Vagina (tissue), 2 donors: Measurements from ENCODE around the gene PCDHAC1. TPM values are rescaled to one million over a fixed set of nuclear protein-coding genes. Genes with fewer than 3 reads are reported as not detected.

ENCODE experiments used
- DNase-seq, 2 donors: peaks; one replicate each; pipeline ENCODE4 v3.0.0-alpha.2; 2017; ENCODE audit errors: extremely low spot score in 2 of 2
- H3K27ac ChIP-seq: fragments of 200-600 bp; sonication (generic); one replicate; pipeline ENCODE4 v1.5.1; 2019
- H3K27me3 ChIP-seq: fragments of 200-600 bp; sonication (generic); one replicate; pipeline ENCODE4 v1.5.1; 2019
- H3K36me3 ChIP-seq, 2 donors: fragments of 200-600 bp; sonication (generic); one replicate each; pipeline ENCODE4 v1.5.1; 2017 to 2019
- H3K4me1 ChIP-seq: fragments of 200-600 bp; sonication (generic); one replicate; pipeline ENCODE4 v1.5.1; 2019
- H3K4me3 ChIP-seq, 2 donors: fragments of 200-600 bp; sonication (generic); 1 replicate in 1 of 2; 2 replicates in 1 of 2; pipeline ENCODE4 v1.5.1; 2016 to 2019
- H3K9me3 ChIP-seq: fragments of 200-600 bp; sonication (generic); one replicate; pipeline ENCODE4 v1.5.1; 2019
- CTCF ChIP-seq, 3 experiments: fragments of 450-650 bp in 2 of 3; fragments of 200-600 bp in 1 of 3; sonication (generic) in 1 of 3; IDR thresholded peaks; one replicate each; pipeline ENCODE4 v1.5.1; 2017 to 2019; ENCODE audit warnings: antibody characterized with exemption in 3 of 3, mild to moderate bottlenecking in 2 of 3, moderate library complexity in 2 of 3
- POLR2A ChIP-seq, 2 donors: fragments of 450-650 bp; IDR thresholded peaks; one replicate each; pipeline ENCODE4 v1.6.1; 2017; ENCODE audit warnings: antibody characterized with exemption in 2 of 2, mild to moderate bottlenecking in 2 of 2, moderate library complexity in 2 of 2
- POLR2AphosphoS5 ChIP-seq, 2 donors: sonication (generic); formaldehyde crosslinking; IDR thresholded peaks; one replicate each; pipeline ENCODE4 v1.9.0; 2017; ENCODE audit warnings: antibody characterized with exemption in 2 of 2, mild to moderate bottlenecking in 2 of 2, low read depth in 1 of 2; ENCODE audit not compliant: insufficient read depth in 1 of 2
- intact Hi-C: fragments of 100-400 bp; cut with DNase I; formaldehyde crosslinking; loops from one replicate; pipeline ENCODE4 v1.15.1; 2023
- small RNA-seq: library from RNA; depleted of rRNA; stranded (forward); fragments of <200 nt; gene quantifications from one replicate; pipeline ENCODE3, GENCODE V24; 2016
- total RNA-seq: library from RNA; depleted of rRNA; stranded (reverse); fragments of >200 nt; gene quantifications from one replicate; pipeline ENCODE4 v1.2.3, GENCODE V29; 2016

PCDHAC1 gene
- total RNA-seq, 1 donor from 2014 or later: 0.49 TPM

GRCh38 chr5:140969880-140970279 is 43.8 kb downstream of the PCDHAC1 start:
- intact Hi-C loops: no loop called here
- no peak for DNase-seq
- no peak for TF ChIP-seq POLR2A (IDR thresholded peaks at IDR 0.05)
- TF ChIP-seq CTCF (IDR thresholded peaks at IDR 0.05): no peak
- no peak for TF ChIP-seq POLR2AphosphoS5 (IDR thresholded peaks at IDR 0.05; ENCODE audit: insufficient read depth in 1 of 2, low read depth in 1 of 2)
- H3K4me1 ChIP-seq: peaks cover 16% of the 10 kb centered on the region
- no peaks in the 10 kb centered on the region for H3K27me3 ChIP-seq
- no peaks in the 10 kb centered on the region for H3K36me3 ChIP-seq
- H3K4me3 ChIP-seq: no peak overlapping the region
- H3K9me3 ChIP-seq: no peaks in the 10 kb centered on the region
- no peak overlapping the region for H3K27ac ChIP-seq

- DNase-seq: no peak
- H3K27me3 ChIP-seq: no peaks in the 10 kb centered on the region
- no peaks in the 10 kb centered on the region for H3K36me3 ChIP-seq
- no peak overlapping the region for H3K4me3 ChIP-seq
- intact Hi-C loops: no loop called here
- no peaks in the 10 kb centered on the region for H3K4me1 ChIP-seq
- no peaks in the 10 kb centered on the region for H3K9me3 ChIP-seq
- TF ChIP-seq CTCF (IDR thresholded peaks at IDR 0.05) (no peak), POLR2A (IDR thresholded peaks at IDR 0.05) (no peak), POLR2AphosphoS5 (IDR thresholded peaks at IDR 0.05; ENCODE audit: insufficient read depth in 1 of 2, low read depth in 1 of 2) (no peak)
- no peak overlapping the region for H3K27ac ChIP-seq
Observed at GRCh38 chr5:140973550-140973949, 47.5 kb downstream of the PCDHAC1 start.

GRCh38 chr5:140977003-140977402 is 50.9 kb downstream of the PCDHAC1 start:
- TF ChIP-seq POLR2A (IDR thresholded peaks at IDR 0.05) (no peak), CTCF (IDR thresholded peaks at IDR 0.05) (no peak), POLR2AphosphoS5 (IDR thresholded peaks at IDR 0.05; ENCODE audit: insufficient read depth in 1 of 2, low read depth in 1 of 2) (no peak)
- Histone ChIP-seq H3K4me1 (no peaks in the 10 kb centered on the region), H3K27me3 (no peaks in the 10 kb centered on the region), H3K27ac (no peak overlapping the region), H3K36me3 (no peaks in the 10 kb centered on the region), H3K9me3 (no peaks in the 10 kb centered on the region), H3K4me3 (no peak overlapping the region)
- intact Hi-C loops: no loop called here
- DNase-seq: no peak

GRCh38 chr5:140978260-140978659 is 52.2 kb downstream of the PCDHAC1 start:
- no peak for DNase-seq
- Histone ChIP-seq H3K27me3 (no peaks in the 10 kb centered on the region), H3K36me3 (no peaks in the 10 kb centered on the region), H3K4me1 (no peaks in the 10 kb centered on the region), H3K27ac (no peak overlapping the region), H3K9me3 (no peaks in the 10 kb centered on the region), H3K4me3 (no peak overlapping the region)
- no peak for TF ChIP-seq POLR2AphosphoS5 (IDR thresholded peaks at IDR 0.05; ENCODE audit: insufficient read depth in 1 of 2, low read depth in 1 of 2)
- no peak for TF ChIP-seq POLR2A (IDR thresholded peaks at IDR 0.05)
- no peak for TF ChIP-seq CTCF (IDR thresholded peaks at IDR 0.05)
- intact Hi-C loops: no loop called here

GRCh38 chr5:140978983-140979382 is 52.9 kb downstream of the PCDHAC1 start:
- intact Hi-C loops: no loop called here
- no peak for DNase-seq

More at GRCh38 chr5:140978983-140979382, 52.9 kb downstream of the PCDHAC1 start:
- no peaks in the 10 kb centered on the region for H3K27me3 ChIP-seq
- no peaks in the 10 kb centered on the region for H3K36me3 ChIP-seq
- TF ChIP-seq POLR2AphosphoS5 (IDR thresholded peaks at IDR 0.05; ENCODE audit: insufficient read depth in 1 of 2, low read depth in 1 of 2) (no peak), POLR2A (IDR thresholded peaks at IDR 0.05) (no peak), CTCF (IDR thresholded peaks at IDR 0.05) (no peak)
- H3K9me3 ChIP-seq: no peaks in the 10 kb centered on the region
- no peak overlapping the region for H3K4me3 ChIP-seq
- H3K4me1 ChIP-seq: no peaks in the 10 kb centered on the region
- no peak overlapping the region for H3K27ac ChIP-seq

Small RNA genes within 50 kb of the gene (small RNA-seq; reads per million reads assigned to genes)
- not detected for gene AC010223.1

Other genes with a start within 250 kb of the PCDHAC1 start
- gene HARS1, start 234.9 kb upstream of the PCDHAC1 start, total RNA-seq: 54.8 TPM
- gene HARS2, start 234.8 kb upstream of the PCDHAC1 start, total RNA-seq: 46.2 TPM
- gene ZMAT2, start 225.9 kb upstream of the PCDHAC1 start, total RNA-seq: 22.6 TPM
- gene PCDHA1, start 140.2 kb upstream of the PCDHAC1 start, total RNA-seq: not detected
- not detected for gene PCDHA2, start 131.4 kb upstream of the PCDHAC1 start, total RNA-seq
- gene PCDHA3, start 125.2 kb upstream of the PCDHAC1 start, total RNA-seq: 0.74 TPM
- 2.0 TPM for gene PCDHA4, start 119.2 kb upstream of the PCDHAC1 start, total RNA-seq
- 0.25 TPM for gene PCDHA5, start 104.7 kb upstream of the PCDHAC1 start, total RNA-seq
- gene PCDHA6, start 98.3 kb upstream of the PCDHAC1 start, total RNA-seq: 1.2 TPM
- gene PCDHA7, start 92.0 kb upstream of the PCDHAC1 start, total RNA-seq: 0.49 TPM
- gene PCDHA8, start 85.1 kb upstream of the PCDHAC1 start, total RNA-seq: 0.49 TPM
- gene PCDHA9, start 77.9 kb upstream of the PCDHAC1 start, total RNA-seq: 0.25 TPM
- gene PCDHA10, start 70.4 kb upstream of the PCDHAC1 start, total RNA-seq: 0.25 TPM
- gene PCDHA11, start 57.3 kb upstream of the PCDHAC1 start, total RNA-seq: not detected
- 0.25 TPM for gene PCDHA12, start 51.0 kb upstream of the PCDHAC1 start, total RNA-seq
- not detected for gene PCDHA13, start 44.2 kb upstream of the PCDHAC1 start, total RNA-seq
- 3.9 TPM for gene PCDHAC2, start 40.2 kb downstream of the PCDHAC1 start, total RNA-seq
- not detected for gene PCDHB1, start 125.1 kb downstream of the PCDHAC1 start, total RNA-seq
- gene PCDHB2, start 168.3 kb downstream of the PCDHAC1 start, total RNA-seq: 3.4 TPM
- gene PCDHB3, start 174.2 kb downstream of the PCDHAC1 start, total RNA-seq: 2.0 TPM
- gene PCDHB4, start 195.5 kb downstream of the PCDHAC1 start, total RNA-seq: 8.3 TPM
- gene PCDHB5, start 208.9 kb downstream of the PCDHAC1 start, total RNA-seq: 2.9 TPM
- gene PCDHB6, start 223.8 kb downstream of the PCDHAC1 start, total RNA-seq: not detected
- 0.98 TPM for gene PCDHB7, start 246.3 kb downstream of the PCDHAC1 start, total RNA-seq